ENCODE results near the gene CEPT1. TPM values are rescaled to one million over a fixed set of nuclear protein-coding genes. Genes with fewer than 3 reads are reported as not detected.

The CEPT1 gene
- total RNA-seq, 1 experiment from 2014 or later, result 34.2 TPM

DNA sequence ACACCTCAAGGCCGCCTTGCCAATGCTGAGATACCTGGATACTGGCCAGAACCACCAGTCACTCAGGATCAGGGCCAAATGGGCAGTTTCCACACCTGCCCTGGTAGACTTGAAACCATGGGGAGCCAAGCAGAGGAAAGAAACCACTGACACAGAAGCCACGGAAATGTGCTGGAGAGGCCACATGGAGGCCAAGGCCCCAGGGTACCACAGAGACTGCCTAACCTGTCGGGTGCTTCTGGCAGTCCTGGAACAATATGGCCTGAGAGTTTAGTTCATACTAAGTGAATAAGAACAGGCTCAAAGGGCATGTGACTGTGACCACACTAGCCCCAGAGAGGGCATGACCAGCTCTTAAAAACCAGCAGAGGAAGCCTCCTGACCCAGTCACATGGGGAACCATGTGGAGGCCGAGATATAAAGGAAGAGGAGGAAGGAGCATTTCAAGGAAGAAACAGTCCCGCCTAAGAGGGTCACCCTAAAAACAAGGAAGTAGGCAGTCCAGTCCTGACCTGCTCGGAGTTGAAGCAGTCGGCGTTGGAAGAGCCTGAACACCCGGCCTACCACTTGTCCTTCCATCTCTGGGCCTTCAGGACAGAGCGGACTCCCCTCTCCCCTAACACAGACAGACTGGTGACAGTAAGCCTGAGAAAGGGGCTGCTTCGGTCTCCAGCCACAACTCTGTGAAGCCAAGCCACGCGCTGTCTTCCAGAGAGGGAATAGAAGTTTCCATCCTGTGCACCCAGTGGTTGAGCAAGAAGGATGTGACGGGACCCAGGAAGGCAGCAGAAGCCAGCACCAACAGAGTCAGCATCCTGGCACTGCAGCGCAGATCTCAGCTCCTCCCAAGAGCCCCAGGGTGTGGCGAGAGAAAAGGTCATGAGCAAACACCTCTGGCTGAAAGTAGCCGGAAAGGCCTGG is 60.1 kb downstream of the CEPT1 start, which contains the start of gene DENND2D:
TSS of gene DENND2D (minus strand) at position 766 of the 921 bp plus-strand sequence. CDS start at position 579, 187 bp downstream.
- DNase-seq (ENCODE audit: low read depth, low spot score) (no peak), ATAC-seq (no peak)
- TF ChIP-seq ELF1 (IDR thresholded peaks at IDR 0.05; ENCODE audit: borderline replicate concordance, low read depth) (no peak), FOSL1 (IDR thresholded peaks at IDR 0.05; ENCODE audit: low read depth) (no peak), SP1 (IDR thresholded peaks at IDR 0.05; ENCODE audit: low read depth) (no peak), ZFX (IDR thresholded peaks at IDR 0.05) (no peak), CBX3 (IDR thresholded peaks at IDR 0.05; ENCODE audit: low read depth) (no peak)
- TF ChIP-seq, protein P1, sequence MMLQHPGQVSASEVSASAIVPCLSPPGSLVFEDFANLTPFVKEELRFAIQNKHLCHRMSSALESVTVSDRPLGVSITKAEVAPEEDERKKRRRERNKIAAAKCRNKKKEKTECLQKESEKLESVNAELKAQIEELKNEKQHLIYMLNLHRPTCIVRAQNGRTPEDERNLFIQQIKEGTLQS (IDR thresholded peaks at IDR 0.05), result no peak
- TF ChIP-seq, protein P2, sequence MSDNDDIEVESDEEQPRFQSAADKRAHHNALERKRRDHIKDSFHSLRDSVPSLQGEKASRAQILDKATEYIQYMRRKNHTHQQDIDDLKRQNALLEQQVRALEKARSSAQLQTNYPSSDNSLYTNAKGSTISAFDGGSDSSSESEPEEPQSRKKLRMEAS (IDR thresholded peaks at IDR 0.05), result no peak
- TF ChIP-seq, protein P3, sequence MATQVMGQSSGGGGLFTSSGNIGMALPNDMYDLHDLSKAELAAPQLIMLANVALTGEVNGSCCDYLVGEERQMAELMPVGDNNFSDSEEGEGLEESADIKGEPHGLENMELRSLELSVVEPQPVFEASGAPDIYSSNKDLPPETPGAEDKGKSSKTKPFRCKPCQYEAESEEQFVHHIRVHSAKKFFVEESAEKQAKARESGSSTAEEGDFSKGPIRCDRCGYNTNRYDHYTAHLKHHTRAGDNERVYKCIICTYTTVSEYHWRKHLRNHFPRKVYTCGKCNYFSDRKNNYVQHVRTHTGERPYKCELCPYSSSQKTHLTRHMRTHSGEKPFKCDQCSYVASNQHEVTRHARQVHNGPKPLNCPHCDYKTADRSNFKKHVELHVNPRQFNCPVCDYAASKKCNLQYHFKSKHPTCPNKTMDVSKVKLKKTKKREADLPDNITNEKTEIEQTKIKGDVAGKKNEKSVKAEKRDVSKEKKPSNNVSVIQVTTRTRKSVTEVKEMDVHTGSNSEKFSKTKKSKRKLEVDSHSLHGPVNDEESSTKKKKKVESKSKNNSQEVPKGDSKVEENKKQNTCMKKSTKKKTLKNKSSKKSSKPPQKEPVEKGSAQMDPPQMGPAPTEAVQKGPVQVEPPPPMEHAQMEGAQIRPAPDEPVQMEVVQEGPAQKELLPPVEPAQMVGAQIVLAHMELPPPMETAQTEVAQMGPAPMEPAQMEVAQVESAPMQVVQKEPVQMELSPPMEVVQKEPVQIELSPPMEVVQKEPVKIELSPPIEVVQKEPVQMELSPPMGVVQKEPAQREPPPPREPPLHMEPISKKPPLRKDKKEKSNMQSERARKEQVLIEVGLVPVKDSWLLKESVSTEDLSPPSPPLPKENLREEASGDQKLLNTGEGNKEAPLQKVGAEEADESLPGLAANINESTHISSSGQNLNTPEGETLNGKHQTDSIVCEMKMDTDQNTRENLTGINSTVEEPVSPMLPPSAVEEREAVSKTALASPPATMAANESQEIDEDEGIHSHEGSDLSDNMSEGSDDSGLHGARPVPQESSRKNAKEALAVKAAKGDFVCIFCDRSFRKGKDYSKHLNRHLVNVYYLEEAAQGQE (IDR thresholded peaks at IDR 0.05; ENCODE audit: low read depth), result no peak
- Histone ChIP-seq H4K20me1 (ENCODE audit: insufficient read depth) (no peaks in the 10 kb centered on the region), H3K4me3 (replicated peaks in 1 of 2; ENCODE audit: low read depth in 1 of 2, low read length in 2 of 2) (no peak within 1 kb of the TSS), H3K27ac (ENCODE audit: low read depth, low read length) (no peak within 1 kb of the TSS), H3K4me2 (ENCODE audit: low read length) (no peak within 1 kb of the TSS), H3K9me2 (ENCODE audit: insufficient read depth) (no peaks in the 10 kb centered on the region), H3K9ac (ENCODE audit: low read length) (no peak within 1 kb of the TSS), H3K36me3 (ENCODE audit: control insufficient read depth in 1 of 2, insufficient read depth in 2 of 2, low read length in 2 of 2) (peaks cover 0 to 25% of the 10 kb centered on the region in 2 experiments; a peak in 2 of 4 replicates), H3K9me3 (ENCODE audit: control insufficient read depth in 1 of 2, insufficient read depth in 1 of 2, low read depth in 1 of 2, low read length in 2 of 2) (no peaks in the 10 kb centered on the region), H3K4me1 (ENCODE audit: control insufficient read depth in 1 of 2, insufficient read depth in 2 of 2, low read length in 2 of 2) (peaks cover 39 to 53% of the 10 kb centered on the region in 2 experiments), H2AFZ (ENCODE audit: low read depth, low read length, poor library complexity, severe bottlenecking) (no peak within 1 kb of the TSS), H3K79me2 (ENCODE audit: insufficient read depth, low read length) (peaks cover 36% of the 10 kb centered on the region), H3K27me3 (ENCODE audit: insufficient read depth, low read length) (no peaks in the 10 kb centered on the region)
- POLR2A ChIA-PET, result no interaction called here
- intact Hi-C loops (cut with micrococcal nuclease), result no loop called here
- RAD21 ChIA-PET (ENCODE audit: low non-redundant PET in 1 of 2, low total read pairs in 2 of 2, uncharacterized antibody in 2 of 2, unreplicated experiment in 2 of 2), result no interaction called here
- CTCF ChIA-PET, result interaction anchor here (1.4 kb wide), 1 partner anchor 200 kb away, joined by 3 read pairs; no protein-coding TSS in a partner anchor
- no TSS peak for BruUV-seq (replicated peaks)
